ENCODE data around the gene WDR37. TPM values are rescaled to one million over a fixed set of nuclear protein-coding genes. Genes with fewer than 3 reads are reported as not detected.
"Not testable (repeated sequence)": the region's sequence is repeated elsewhere in the genome, so short reads cannot be mapped to it uniquely, and the experiment has no call there.

Gene WDR37
- polyA plus RNA-seq, 2 of the 4 experiments (the other 2 are of a cell fraction) = 5.9 to 7.1 TPM

DNA sequence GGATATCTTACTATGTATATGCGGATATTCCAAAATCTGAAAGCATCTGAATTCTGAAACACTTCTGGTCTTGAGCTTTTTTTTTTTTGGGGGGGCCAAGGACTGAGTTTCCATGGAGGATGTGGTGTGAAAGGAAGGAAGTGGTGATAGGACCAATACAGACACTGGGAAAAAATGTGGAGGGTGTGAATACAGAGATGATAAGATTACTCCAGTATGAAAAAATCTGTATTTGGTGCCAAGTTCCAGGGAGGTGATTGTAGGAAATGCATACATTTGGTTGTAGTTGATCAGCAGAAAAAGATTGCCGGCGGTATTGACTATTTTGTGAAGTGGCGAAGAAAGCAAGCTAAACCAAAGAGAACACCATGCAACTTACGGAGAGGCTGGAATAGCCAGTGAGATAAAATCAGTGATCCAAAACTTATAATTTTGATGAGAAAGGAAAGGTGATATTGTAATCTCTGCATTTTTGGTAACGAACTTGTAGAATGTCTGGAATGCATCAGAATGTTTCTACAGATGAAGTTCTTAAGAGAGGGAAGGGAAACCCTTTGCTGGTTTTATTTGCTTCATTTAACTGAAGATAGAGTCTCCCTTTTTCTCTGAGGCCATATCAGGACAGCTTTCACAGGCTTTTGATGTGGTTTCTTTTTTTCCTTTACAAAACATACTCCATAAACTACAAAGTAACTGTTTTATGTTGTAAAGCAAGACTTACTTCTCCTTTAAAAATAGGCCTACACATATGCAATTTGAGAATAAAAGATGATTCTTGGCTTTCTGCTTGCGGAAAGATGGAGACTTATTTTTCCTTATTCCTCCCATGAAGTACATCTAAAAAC lies 6.0 kb downstream of the WDR37 start:
- ChIA-PET CTCF (interaction anchor here (0.6 to 1.0 kb wide), 2 partner anchors 14 to 712 kb away, joined by 3 to 4 read pairs; no protein-coding TSS in a partner anchor), POLR2A (no interaction called here)
- Histone ChIP-seq H3K4me2 (no peak overlapping the region), H3K9me3 (no peaks in the 10 kb centered on the region), H3K4me1 (peaks cover 7% of the 10 kb centered on the region; the same call in 2 of the 3 replicates), H3K27ac (no peak overlapping the region), H3K4me3 (no peak overlapping the region)
- 94% methylated on average over 7 of the region's 7 CpGs for WGBS (ENCODE audit: missing lambda C conversion rate)
- DNase-seq (ENCODE audit: low read depth in 1 of 2, low spot score in 1 of 2) (no peak), ATAC-seq (no peak), FAIRE-seq (no peak)
- TF ChIP-seq RCOR1 (IDR thresholded peaks at IDR 0.05; ENCODE audit: low read depth, low read length) (no peak), MYC (IDR thresholded peaks at IDR 0.05; ENCODE audit: borderline replicate concordance, low read length) (no peak)

DNA sequence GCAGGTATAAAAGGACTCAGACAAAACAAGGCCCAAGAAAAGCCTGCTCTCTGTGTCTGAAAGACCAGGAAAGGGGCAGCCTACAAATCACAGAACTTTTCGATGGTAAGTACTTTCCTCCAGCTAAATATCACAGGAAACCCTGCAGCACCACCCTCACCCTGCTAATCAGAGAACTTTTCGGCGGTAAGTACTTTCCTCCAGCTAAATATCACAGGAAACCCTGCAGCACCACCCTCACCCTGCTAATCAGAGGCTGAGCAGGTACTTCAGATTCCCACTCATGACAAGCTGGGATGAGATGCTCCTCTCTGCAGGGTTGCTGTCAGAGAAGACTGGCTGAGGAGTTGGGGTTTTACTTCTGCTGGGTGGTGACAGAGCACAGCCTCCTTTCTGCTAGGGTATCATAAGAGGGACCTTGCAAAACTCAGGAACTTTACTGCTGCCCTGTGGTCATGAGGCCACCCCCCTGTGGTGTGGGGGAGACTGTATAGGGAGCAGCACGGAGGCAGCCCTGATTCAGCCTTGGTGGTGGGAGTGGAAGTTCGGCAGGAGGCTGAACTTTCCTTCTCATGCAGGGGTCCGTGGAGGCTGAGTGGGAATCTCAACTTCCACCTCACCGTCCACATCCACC lies 7.2 kb downstream of the WDR37 start:
- no peak for DNase-seq (ENCODE audit: low read depth in 1 of 2, low spot score in 1 of 2)
- ChIA-PET CTCF (no interaction called here), POLR2A (no interaction called here)
- FAIRE-seq = no peak
- Histone ChIP-seq H3K4me3 (no peak overlapping the region), H3K9me3 (no peaks in the 10 kb centered on the region), H3K4me2 (no peak overlapping the region), H3K4me1 (no peaks in the 10 kb centered on the region), H3K27ac (no peak overlapping the region)
- no peak for ATAC-seq
- WGBS (ENCODE audit: missing lambda C conversion rate) = 93% methylated on average over 7 of the region's 7 CpGs
- TF ChIP-seq MAFK (IDR thresholded peaks at IDR 0.05; ENCODE audit: partially characterized antibody) (no peak), RARB (CRISPR knock-in tag; IDR thresholded peaks at IDR 0.05) (no peak), EP300 (IDR thresholded peaks at IDR 0.05) (no peak), NPAS2 (CRISPR knock-in tag; IDR thresholded peaks at IDR 0.05; ENCODE audit: borderline replicate concordance) (no peak), ELK1 (IDR thresholded peaks at IDR 0.05; ENCODE audit: low read depth, low read length) (no peak), CBX2 (IDR thresholded peaks at IDR 0.05; ENCODE audit: borderline replicate concordance, low read depth) (no peak), CEBPB (IDR thresholded peaks at IDR 0.05) (no peak), NR3C1 (IDR thresholded peaks at IDR 0.05) (no peak), RAD21 (conservative IDR thresholded peaks at IDR 0.05 in 1 of 2, IDR thresholded peaks at IDR 0.05 in 1 of 2) (no peak), GATA3 (IDR thresholded peaks at IDR 0.05; ENCODE audit: borderline replicate concordance) (no peak), TFCP2L1 (CRISPR knock-in tag; IDR thresholded peaks at IDR 0.05) (no peak)
- TF ChIP-seq, protein P1, sequence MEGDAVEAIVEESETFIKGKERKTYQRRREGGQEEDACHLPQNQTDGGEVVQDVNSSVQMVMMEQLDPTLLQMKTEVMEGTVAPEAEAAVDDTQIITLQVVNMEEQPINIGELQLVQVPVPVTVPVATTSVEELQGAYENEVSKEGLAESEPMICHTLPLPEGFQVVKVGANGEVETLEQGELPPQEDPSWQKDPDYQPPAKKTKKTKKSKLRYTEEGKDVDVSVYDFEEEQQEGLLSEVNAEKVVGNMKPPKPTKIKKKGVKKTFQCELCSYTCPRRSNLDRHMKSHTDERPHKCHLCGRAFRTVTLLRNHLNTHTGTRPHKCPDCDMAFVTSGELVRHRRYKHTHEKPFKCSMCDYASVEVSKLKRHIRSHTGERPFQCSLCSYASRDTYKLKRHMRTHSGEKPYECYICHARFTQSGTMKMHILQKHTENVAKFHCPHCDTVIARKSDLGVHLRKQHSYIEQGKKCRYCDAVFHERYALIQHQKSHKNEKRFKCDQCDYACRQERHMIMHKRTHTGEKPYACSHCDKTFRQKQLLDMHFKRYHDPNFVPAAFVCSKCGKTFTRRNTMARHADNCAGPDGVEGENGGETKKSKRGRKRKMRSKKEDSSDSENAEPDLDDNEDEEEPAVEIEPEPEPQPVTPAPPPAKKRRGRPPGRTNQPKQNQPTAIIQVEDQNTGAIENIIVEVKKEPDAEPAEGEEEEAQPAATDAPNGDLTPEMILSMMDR (IDR thresholded peaks at IDR 0.05) = no peak

DNA sequence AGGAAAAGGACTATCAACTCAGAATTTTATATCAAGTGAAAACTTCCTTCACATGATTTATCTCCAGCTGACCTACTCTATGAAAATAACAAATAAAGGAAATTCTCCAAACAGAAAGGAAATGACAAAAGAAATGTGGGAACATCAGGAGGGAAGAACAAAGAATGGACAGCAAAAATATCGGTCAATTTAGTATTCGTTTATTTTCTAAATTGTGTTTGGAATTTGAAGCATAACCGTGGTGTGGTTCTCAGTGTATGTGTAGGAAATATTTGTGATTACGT lies 8.7 kb downstream of the WDR37 start:
- DNase-seq (ENCODE audit: low read depth in 1 of 2, low spot score in 1 of 2) (no peak), FAIRE-seq (no peak), ATAC-seq (no peak)
- Histone ChIP-seq H3K9me3 (no peaks in the 10 kb centered on the region), H3K27ac (no peak overlapping the region), H3K4me2 (no peak overlapping the region), H3K4me3 (no peak overlapping the region), H3K4me1 (no peaks in the 10 kb centered on the region)
- WGBS (ENCODE audit: missing lambda C conversion rate) = 92% methylated on average over 4 of the region's 4 CpGs
- ChIA-PET POLR2A (no interaction called here), CTCF (no interaction called here)
- TF ChIP-seq MAZ (IDR thresholded peaks at IDR 0.05; ENCODE audit: borderline replicate concordance, low read depth, low read length) (no peak), CEBPB (IDR thresholded peaks at IDR 0.05) (no peak), FOXS1 (CRISPR knock-in tag; IDR thresholded peaks at IDR 0.05) (no peak), REST (IDR thresholded peaks at IDR 0.05) (no peak), CHD2 (IDR thresholded peaks at IDR 0.05; ENCODE audit: low read length, partially characterized antibody) (no peak), BHLHE40 (IDR thresholded peaks at IDR 0.05; ENCODE audit: low read depth, low read length) (no peak), JUN (IDR thresholded peaks at IDR 0.05) (no peak), POLR2AphosphoS2 (conservative IDR thresholded peaks at IDR 0.05; ENCODE audit: low read length) (no peak), ZC3H11A (IDR thresholded peaks at IDR 0.05) (no peak), EP300 (IDR thresholded peaks at IDR 0.05) (no peak)
- TF ChIP-seq, protein P2, sequence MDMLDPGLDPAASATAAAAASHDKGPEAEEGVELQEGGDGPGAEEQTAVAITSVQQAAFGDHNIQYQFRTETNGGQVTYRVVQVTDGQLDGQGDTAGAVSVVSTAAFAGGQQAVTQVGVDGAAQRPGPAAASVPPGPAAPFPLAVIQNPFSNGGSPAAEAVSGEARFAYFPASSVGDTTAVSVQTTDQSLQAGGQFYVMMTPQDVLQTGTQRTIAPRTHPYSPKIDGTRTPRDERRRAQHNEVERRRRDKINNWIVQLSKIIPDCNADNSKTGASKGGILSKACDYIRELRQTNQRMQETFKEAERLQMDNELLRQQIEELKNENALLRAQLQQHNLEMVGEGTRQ (IDR thresholded peaks at IDR 0.05) = no peak

DNA sequence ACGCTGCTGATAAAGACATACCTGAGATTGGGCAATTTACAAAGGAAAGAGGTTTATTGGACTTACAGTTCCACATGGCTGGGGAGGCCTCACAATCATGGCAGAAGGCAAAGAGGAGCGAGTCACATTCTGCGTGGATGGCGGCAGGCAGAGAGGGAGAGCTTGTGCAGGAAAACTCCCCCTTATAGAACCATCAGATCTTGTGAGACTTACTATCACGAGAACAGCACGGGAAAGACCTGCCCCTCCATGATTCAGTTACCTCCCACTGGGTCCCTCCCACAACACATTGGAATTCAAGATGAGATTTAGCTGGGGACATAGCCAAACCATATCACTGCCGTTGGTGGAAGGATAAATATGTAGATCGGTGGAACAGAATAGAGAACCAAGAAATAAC lies 10.5 kb downstream of the WDR37 start:
- H3K9me3 ChIP-seq; POLR2A ChIA-PET; CTCF ChIA-PET; H3K4me1 ChIP-seq; ATAC-seq; H3K27ac ChIP-seq; FAIRE-seq; DNase-seq (ENCODE audit: low read depth in 1 of 2, low spot score in 1 of 2); H3K4me3 ChIP-seq; H3K4me2 ChIP-seq: not testable (repeated sequence)
- 91% methylated on average over 8 of the region's 8 CpGs for WGBS (ENCODE audit: missing lambda C conversion rate)
